Measurements from ENCODE around the gene TRPC5OS.

GRCh38 chrX:111888600-111888999, 12.6 kb downstream of the TRPC5OS start:
- TF ChIP-seq CTCF (conservative IDR thresholded peaks at IDR 0.05) = no peak
- TF ChIP-seq ZFX (IDR thresholded peaks at IDR 0.05) = no peak
